Measurements from ENCODE around the gene TEAD1.

The TEAD1 gene

GRCh38 chr11:12735262-12735661 lies 61.0 kb downstream of the TEAD1 start:
- no peak for TF ChIP-seq ZNF274 (IDR thresholded peaks at IDR 0.05; ENCODE audit: low read depth, low read length)

GRCh38 chr11:12737024-12737423 lies 62.8 kb downstream of the TEAD1 start:
- TF ChIP-seq ZNF274 (IDR thresholded peaks at IDR 0.05; ENCODE audit: low read depth, low read length): no peak

More at GRCh38 chr11:12735262-12735661, 61.0 kb downstream of the TEAD1 start:
- H3K4me3 ChIP-seq (ENCODE audit: low read length): no peak overlapping the region

GRCh38 chr11:12741671-12742216 lies 67.5 kb downstream of the TEAD1 start:
- no peak for TF ChIP-seq ZNF274 (IDR thresholded peaks at IDR 0.05; ENCODE audit: low read depth, low read length)
- no peak overlapping the region for H3K4me3 ChIP-seq (ENCODE audit: low read length)

More at GRCh38 chr11:12737024-12737423, 62.8 kb downstream of the TEAD1 start:
- H3K4me3 ChIP-seq (ENCODE audit: low read length): no peak overlapping the region

GRCh38 chr11:12743834-12744449 lies 69.7 kb downstream of the TEAD1 start:
- no peak overlapping the region for H3K4me3 ChIP-seq (ENCODE audit: low read length)
- TF ChIP-seq ZNF274 (IDR thresholded peaks at IDR 0.05; ENCODE audit: low read depth, low read length): no peak

GRCh38 chr11:12744826-12745502 lies 70.7 kb downstream of the TEAD1 start:
- TF ChIP-seq ZNF274 (IDR thresholded peaks at IDR 0.05; ENCODE audit: low read depth, low read length): no peak

GRCh38 chr11:12745787-12746186 lies 71.6 kb downstream of the TEAD1 start:
- TF ChIP-seq ZNF274 (IDR thresholded peaks at IDR 0.05; ENCODE audit: low read depth, low read length): no peak

More at GRCh38 chr11:12744826-12745502, 70.7 kb downstream of the TEAD1 start:
- no peak overlapping the region for H3K4me3 ChIP-seq (ENCODE audit: low read length)

GRCh38 chr11:12746593-12747097 lies 72.4 kb downstream of the TEAD1 start:
- H3K4me3 ChIP-seq (ENCODE audit: low read length): no peak overlapping the region
- TF ChIP-seq ZNF274 (IDR thresholded peaks at IDR 0.05; ENCODE audit: low read depth, low read length): no peak

More at GRCh38 chr11:12745787-12746186, 71.6 kb downstream of the TEAD1 start:
- no peak overlapping the region for H3K4me3 ChIP-seq (ENCODE audit: low read length)

GRCh38 chr11:12748561-12748960 lies 74.3 kb downstream of the TEAD1 start:
- H3K4me3 ChIP-seq (ENCODE audit: low read length): no peak overlapping the region
- no peak for TF ChIP-seq ZNF274 (IDR thresholded peaks at IDR 0.05; ENCODE audit: low read depth, low read length)

- H3K4me3 ChIP-seq (ENCODE audit: low read length): no peak overlapping the region
- no peak for TF ChIP-seq ZNF274 (IDR thresholded peaks at IDR 0.05; ENCODE audit: low read depth, low read length)
Observed at GRCh38 chr11:12749442-12749841, 75.2 kb downstream of the TEAD1 start.

- no peak for TF ChIP-seq ZNF274 (IDR thresholded peaks at IDR 0.05; ENCODE audit: low read depth, low read length)
- H3K4me3 ChIP-seq (ENCODE audit: low read length): no peak overlapping the region
Observed at GRCh38 chr11:12750181-12750580, 76.0 kb downstream of the TEAD1 start.

GRCh38 chr11:12752868-12753524 lies 78.8 kb downstream of the TEAD1 start:
- TF ChIP-seq ZNF274 (IDR thresholded peaks at IDR 0.05; ENCODE audit: low read depth, low read length): no peak
- no peak overlapping the region for H3K4me3 ChIP-seq (ENCODE audit: low read length)

GRCh38 chr11:12754021-12754420 lies 79.8 kb downstream of the TEAD1 start:
- no peak overlapping the region for H3K4me3 ChIP-seq (ENCODE audit: low read length)
- TF ChIP-seq ZNF274 (IDR thresholded peaks at IDR 0.05; ENCODE audit: low read depth, low read length): no peak

GRCh38 chr11:12754582-12755234 lies 80.5 kb downstream of the TEAD1 start:
- no peak overlapping the region for H3K4me3 ChIP-seq (ENCODE audit: low read length)
- no peak for TF ChIP-seq ZNF274 (IDR thresholded peaks at IDR 0.05; ENCODE audit: low read depth, low read length)
